ENCODE results near the gene MEPCE. TPM values are rescaled to one million over a fixed set of nuclear protein-coding genes. Genes with fewer than 3 reads are reported as not detected.

Gene MEPCE
- total RNA-seq, 1 experiment from 2014 or later, result 33.4 TPM

GRCh38 chr7:100407285-100408180 is 22.1 kb upstream of the MEPCE start:
- peak; percentile 82 for DNase-seq (ENCODE audit: low spot score)

GRCh38 chr7:100411101-100411500 is 18.5 kb upstream of the MEPCE start:
- no peak for DNase-seq (ENCODE audit: low spot score)

- no peak for DNase-seq (ENCODE audit: low spot score)
Observed at GRCh38 chr7:100413346-100413745, 16.3 kb upstream of the MEPCE start.

- DNase-seq (ENCODE audit: low spot score), result no peak
Observed at GRCh38 chr7:100413889-100414288, 15.7 kb upstream of the MEPCE start.

GRCh38 chr7:100415448-100415847 is 14.2 kb upstream of the MEPCE start:
- DNase-seq (ENCODE audit: low spot score), result no peak

- DNase-seq (ENCODE audit: low spot score), result no peak
Observed at GRCh38 chr7:100418930-100419659, 10.5 kb upstream of the MEPCE start.

GRCh38 chr7:100419660-100420226 is 9.9 kb upstream of the MEPCE start:
- DNase-seq (ENCODE audit: low spot score), result no peak

GRCh38 chr7:100423315-100423714 is 6.3 kb upstream of the MEPCE start:
- no peak for DNase-seq (ENCODE audit: low spot score)

- no peak for DNase-seq (ENCODE audit: low spot score)
Observed at GRCh38 chr7:100425347-100425746, 4.3 kb upstream of the MEPCE start.

GRCh38 chr7:100426516-100426915 is 3.1 kb upstream of the MEPCE start:
- DNase-seq (ENCODE audit: low spot score), result no peak

GRCh38 chr7:100427762-100428198 is 1.9 kb upstream of the MEPCE start:
- no peak for DNase-seq (ENCODE audit: low spot score)

GRCh38 chr7:100428199-100428966 is 1.2 kb upstream of the MEPCE start, which contains the start of gene ZCWPW1:
ZCWPW1 (minus strand) TSS chr7:100428703; CDS start chr7:100420649, 8,054 bp downstream.
- DNase-seq (ENCODE audit: low spot score), result peak; percentile 94

GRCh38 chr7:100428967-100429636 is 529 bp upstream of the MEPCE start:
- DNase-seq (ENCODE audit: low spot score), result peak; percentile 99

- DNase-seq (ENCODE audit: low spot score), result no peak
Observed at GRCh38 chr7:100430493-100431285, 1.1 kb downstream of the MEPCE start.

- DNase-seq (ENCODE audit: low spot score), result no peak
Observed at GRCh38 chr7:100431286-100431735, 1.7 kb downstream of the MEPCE start.

- no peak for DNase-seq (ENCODE audit: low spot score)
Observed at GRCh38 chr7:100432053-100432452, 2.4 kb downstream of the MEPCE start.

- no peak for DNase-seq (ENCODE audit: low spot score)
Observed at GRCh38 chr7:100432621-100433275, 3.1 kb downstream of the MEPCE start.

- no peak for DNase-seq (ENCODE audit: low spot score)
Observed at GRCh38 chr7:100433276-100433591, 3.6 kb downstream of the MEPCE start.

GRCh38 chr7:100433592-100434296 is 4.1 kb downstream of the MEPCE start:
- no peak for DNase-seq (ENCODE audit: low spot score)
